ENCODE measurements around the gene TSPAN17.

Gene TSPAN17

DNA sequence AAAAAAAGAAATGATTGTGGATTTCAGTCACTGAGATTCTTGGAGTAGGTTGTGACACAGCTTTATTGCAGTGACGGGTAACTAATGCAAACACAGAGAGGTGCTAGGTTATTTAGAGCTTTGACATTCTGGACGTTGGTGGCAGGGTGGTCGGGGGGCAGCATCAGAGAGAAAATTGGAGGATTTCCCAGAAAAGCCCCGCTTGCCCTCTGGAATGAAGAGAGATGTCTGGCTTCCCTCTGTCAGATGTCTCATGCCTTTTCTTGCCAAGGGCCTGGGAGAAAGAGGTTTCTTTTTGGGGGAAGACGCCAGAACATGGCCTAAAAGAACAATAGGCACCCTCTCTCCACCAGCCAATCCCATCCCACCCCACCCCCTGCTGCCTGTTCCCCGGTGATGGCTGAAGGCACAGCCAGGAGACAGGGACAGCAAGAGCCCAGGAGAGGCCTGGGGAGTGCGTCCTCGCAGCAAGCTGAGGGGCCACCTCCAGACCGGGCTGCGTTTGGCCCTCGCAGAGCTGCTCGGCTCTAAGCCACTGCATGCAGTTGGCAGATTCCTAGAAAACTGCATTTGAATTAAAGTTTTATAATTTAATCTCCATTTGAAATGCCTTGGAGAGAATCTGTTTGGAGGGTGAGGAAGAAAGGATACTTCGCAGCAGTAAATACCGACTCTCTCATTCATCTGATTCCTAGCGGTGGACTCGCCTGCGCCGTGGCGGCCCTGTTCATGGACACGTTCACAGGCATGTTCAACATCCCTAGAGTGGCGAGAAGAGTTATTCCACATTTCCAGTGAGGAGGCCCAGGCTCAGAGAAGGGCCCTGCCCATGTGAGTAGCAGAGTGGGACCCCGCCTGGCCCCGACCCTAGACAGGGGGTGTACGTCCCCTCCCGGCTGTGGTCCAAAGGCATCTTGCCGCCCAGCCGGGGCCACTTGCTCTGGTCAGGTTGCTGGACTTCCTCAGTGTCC, 55.7 kb downstream of the TSPAN17 start:
- H3K4me3 ChIP-seq (ENCODE audit: low read length in 2 of 2), result no peak overlapping the region
- no peaks in the 10 kb centered on the region for H3K9me3 ChIP-seq (ENCODE audit: control insufficient read depth in 2 of 2, low read length in 2 of 2)
- peaks cover 0 to 3% of the 10 kb centered on the region in 2 donors for H3K27me3 ChIP-seq (ENCODE audit: control insufficient read depth in 2 of 2, insufficient read depth in 2 of 2, low read length in 2 of 2)
- no peaks in the 10 kb centered on the region for H3K4me1 ChIP-seq (ENCODE audit: control insufficient read depth in 2 of 2, insufficient read depth in 2 of 2, low read length in 2 of 2)
- no peaks in the 10 kb centered on the region for H3K36me3 ChIP-seq (ENCODE audit: control insufficient read depth in 2 of 2, insufficient read depth in 2 of 2, low read length in 2 of 2)
- H3K27ac ChIP-seq (ENCODE audit: low read depth in 2 of 2, low read length in 2 of 2), result no peak overlapping the region
- no peak overlapping the region for H3K9ac ChIP-seq (ENCODE audit: low read depth in 1 of 2, low read length in 2 of 2)

DNA sequence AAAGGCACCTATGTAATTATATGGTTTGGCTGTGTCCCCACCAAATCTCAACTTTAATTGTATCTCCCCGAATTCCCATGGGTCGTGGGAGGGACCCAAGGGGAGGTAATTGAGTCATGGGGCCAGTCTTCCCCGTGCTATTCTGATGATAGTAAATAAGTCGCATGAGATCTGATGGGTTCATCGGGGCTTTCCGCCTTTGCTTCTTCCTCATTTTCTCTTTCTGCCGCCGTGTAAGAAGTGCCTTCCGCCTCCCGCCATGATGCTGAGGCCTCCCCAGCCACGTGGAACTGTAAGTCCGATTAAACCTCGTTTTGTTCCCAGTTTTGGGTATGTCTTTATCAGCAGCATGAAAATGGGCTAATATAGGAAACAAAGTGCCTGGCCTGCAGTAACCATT, 56.6 kb downstream of the TSPAN17 start:
- peaks cover 0 to 3% of the 10 kb centered on the region in 2 donors for H3K27me3 ChIP-seq (ENCODE audit: control insufficient read depth in 2 of 2, insufficient read depth in 2 of 2, low read length in 2 of 2)

DNA sequence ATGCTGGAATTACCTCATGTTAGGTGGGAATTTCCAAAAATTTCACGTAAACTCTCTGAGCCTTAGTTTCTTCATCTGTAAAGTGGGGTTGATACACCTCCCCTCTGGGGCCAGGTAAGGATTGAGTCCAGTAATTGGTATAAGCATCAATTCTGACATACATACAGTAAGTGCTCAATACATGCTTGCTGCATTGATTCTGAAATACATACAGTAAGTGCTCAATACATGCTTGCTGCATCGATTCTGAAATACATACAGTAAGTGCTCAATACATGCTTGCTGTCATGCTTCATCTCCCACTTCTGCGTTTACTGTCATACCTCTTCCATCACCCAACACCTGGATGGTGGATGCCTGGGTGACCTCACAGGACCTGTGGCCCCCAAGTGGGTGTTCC, 57.1 kb downstream of the TSPAN17 start:
- Histone ChIP-seq H3K4me3 (ENCODE audit: low read length in 2 of 2) (no peak overlapping the region), H3K4me1 (ENCODE audit: control insufficient read depth in 2 of 2, insufficient read depth in 2 of 2, low read length in 2 of 2) (no peaks in the 10 kb centered on the region), H3K27me3 (ENCODE audit: control insufficient read depth in 2 of 2, insufficient read depth in 2 of 2, low read length in 2 of 2) (peaks cover 0 to 3% of the 10 kb centered on the region in 2 donors), H3K36me3 (ENCODE audit: control insufficient read depth in 2 of 2, insufficient read depth in 2 of 2, low read length in 2 of 2) (no peaks in the 10 kb centered on the region), H3K27ac (ENCODE audit: low read depth in 2 of 2, low read length in 2 of 2) (no peak overlapping the region), H3K9ac (ENCODE audit: low read depth in 1 of 2, low read length in 2 of 2) (no peak overlapping the region), H3K9me3 (ENCODE audit: control insufficient read depth in 2 of 2, low read length in 2 of 2) (no peaks in the 10 kb centered on the region)

More for the DNA sequence above, 56.6 kb downstream of the TSPAN17 start:
- Histone ChIP-seq H3K4me1 (ENCODE audit: control insufficient read depth in 2 of 2, insufficient read depth in 2 of 2, low read length in 2 of 2) (no peaks in the 10 kb centered on the region), H3K36me3 (ENCODE audit: control insufficient read depth in 2 of 2, insufficient read depth in 2 of 2, low read length in 2 of 2) (no peaks in the 10 kb centered on the region), H3K9me3 (ENCODE audit: control insufficient read depth in 2 of 2, low read length in 2 of 2) (no peaks in the 10 kb centered on the region), H3K9ac (ENCODE audit: low read depth in 1 of 2, low read length in 2 of 2) (no peak overlapping the region), H3K4me3 (ENCODE audit: low read length in 2 of 2) (no peak overlapping the region), H3K27ac (ENCODE audit: low read depth in 2 of 2, low read length in 2 of 2) (no peak overlapping the region)

DNA sequence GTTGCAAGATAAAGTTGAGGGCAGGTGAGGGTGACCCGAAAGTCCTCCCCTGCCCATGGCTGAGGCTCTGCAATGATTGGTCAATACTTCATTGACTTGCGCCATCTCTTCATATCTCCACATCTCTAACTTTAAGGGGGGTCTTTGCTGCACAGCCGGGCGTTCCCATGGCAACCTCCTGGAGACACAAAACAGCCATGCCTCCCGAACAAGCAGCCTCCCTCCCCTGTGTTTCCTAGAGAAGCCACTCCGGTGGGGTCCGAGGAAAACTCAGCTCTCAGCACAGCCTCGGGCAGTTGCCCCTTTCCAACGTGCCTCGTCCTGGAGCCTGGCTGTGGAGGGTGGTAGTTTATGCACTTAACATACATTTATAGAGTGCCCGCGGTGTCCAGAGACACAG, 57.5 kb downstream of the TSPAN17 start:
- Histone ChIP-seq H3K27me3 (ENCODE audit: control insufficient read depth in 2 of 2, insufficient read depth in 2 of 2, low read length in 2 of 2) (peaks cover 0 to 7% of the 10 kb centered on the region in 2 donors), H3K4me3 (ENCODE audit: low read length in 2 of 2) (no peak overlapping the region), H3K9me3 (ENCODE audit: control insufficient read depth in 2 of 2, low read length in 2 of 2) (no peaks in the 10 kb centered on the region), H3K27ac (ENCODE audit: low read depth in 2 of 2, low read length in 2 of 2) (no peak overlapping the region), H3K9ac (ENCODE audit: low read depth in 1 of 2, low read length in 2 of 2) (no peak overlapping the region), H3K36me3 (ENCODE audit: control insufficient read depth in 2 of 2, insufficient read depth in 2 of 2, low read length in 2 of 2) (no peaks in the 10 kb centered on the region), H3K4me1 (ENCODE audit: control insufficient read depth in 2 of 2, insufficient read depth in 2 of 2, low read length in 2 of 2) (no peaks in the 10 kb centered on the region)
